Vagina (tissue), 2 donors: ENCODE data around the gene APRT. TPM values are rescaled to one million over a fixed set of nuclear protein-coding genes. Genes with fewer than 3 reads are reported as not detected.

ENCODE experiments used
- DNase-seq, 2 donors: peaks; one replicate each; pipeline ENCODE4 v3.0.0-alpha.2; 2017; ENCODE audit errors: extremely low spot score in 2 of 2
- H3K27ac ChIP-seq: fragments of 200-600 bp; sonication (generic); one replicate; pipeline ENCODE4 v1.5.1; 2019
- H3K27me3 ChIP-seq: fragments of 200-600 bp; sonication (generic); one replicate; pipeline ENCODE4 v1.5.1; 2019
- H3K36me3 ChIP-seq, 2 donors: fragments of 200-600 bp; sonication (generic); one replicate each; pipeline ENCODE4 v1.5.1; 2017 to 2019
- H3K4me1 ChIP-seq: fragments of 200-600 bp; sonication (generic); one replicate; pipeline ENCODE4 v1.5.1; 2019
- H3K4me3 ChIP-seq, 2 donors: fragments of 200-600 bp; sonication (generic); 1 replicate in 1 of 2; 2 replicates in 1 of 2; pipeline ENCODE4 v1.5.1; 2016 to 2019
- H3K9me3 ChIP-seq: fragments of 200-600 bp; sonication (generic); one replicate; pipeline ENCODE4 v1.5.1; 2019
- CTCF ChIP-seq, 3 experiments: fragments of 450-650 bp in 2 of 3; fragments of 200-600 bp in 1 of 3; sonication (generic) in 1 of 3; IDR thresholded peaks; one replicate each; pipeline ENCODE4 v1.5.1; 2017 to 2019; ENCODE audit warnings: antibody characterized with exemption in 3 of 3, mild to moderate bottlenecking in 2 of 3, moderate library complexity in 2 of 3
- POLR2A ChIP-seq, 2 donors: fragments of 450-650 bp; IDR thresholded peaks; one replicate each; pipeline ENCODE4 v1.6.1; 2017; ENCODE audit warnings: antibody characterized with exemption in 2 of 2, mild to moderate bottlenecking in 2 of 2, moderate library complexity in 2 of 2
- POLR2AphosphoS5 ChIP-seq, 2 donors: sonication (generic); formaldehyde crosslinking; IDR thresholded peaks; one replicate each; pipeline ENCODE4 v1.9.0; 2017; ENCODE audit warnings: antibody characterized with exemption in 2 of 2, mild to moderate bottlenecking in 2 of 2, low read depth in 1 of 2; ENCODE audit not compliant: insufficient read depth in 1 of 2
- intact Hi-C: fragments of 100-400 bp; cut with DNase I; formaldehyde crosslinking; loops from one replicate; pipeline ENCODE4 v1.15.1; 2023
- total RNA-seq: library from RNA; depleted of rRNA; stranded (reverse); fragments of >200 nt; gene quantifications from one replicate; pipeline ENCODE4 v1.2.3, GENCODE V29; 2016

The APRT gene
- total RNA-seq, 1 donor from 2014 or later, result 134 TPM

- intact Hi-C loops, result no loop called here
Measured at GRCh38 chr16:88810166-88810911, 1.4 kb downstream of the APRT start.

GRCh38 chr16:88809676-88810165 is 2.0 kb downstream of the APRT start:
- Histone ChIP-seq H3K27ac (peak overlapping the region; percentile 94), H3K4me1 (peaks cover 43% of the 10 kb centered on the region)
- intact Hi-C loops, result no loop called here

More at GRCh38 chr16:88810166-88810911, 1.4 kb downstream of the APRT start:
- Histone ChIP-seq H3K27me3 (no peaks in the 10 kb centered on the region), H3K36me3 (peaks cover 0 to 12% of the 10 kb centered on the region in 2 donors), H3K4me3 (peak overlapping the region; percentile 93 to 94), H3K27ac (peak overlapping the region; percentile 94), H3K9me3 (no peaks in the 10 kb centered on the region), H3K4me1 (peaks cover 39% of the 10 kb centered on the region)
- TF ChIP-seq POLR2A (IDR thresholded peaks at IDR 0.05) (no peak), POLR2AphosphoS5 (IDR thresholded peaks at IDR 0.05; ENCODE audit: insufficient read depth in 1 of 2, low read depth in 1 of 2) (no peak)
- no peak for DNase-seq

GRCh38 chr16:88809068-88809675 is 2.6 kb downstream of the APRT start:
- TF ChIP-seq POLR2AphosphoS5 (IDR thresholded peaks at IDR 0.05; ENCODE audit: insufficient read depth in 1 of 2, low read depth in 1 of 2) (no peak), POLR2A (IDR thresholded peaks at IDR 0.05) (no peak), CTCF (IDR thresholded peaks at IDR 0.05) (no peak)
- Histone ChIP-seq H3K4me1 (peaks cover 48% of the 10 kb centered on the region), H3K27me3 (no peaks in the 10 kb centered on the region), H3K9me3 (no peaks in the 10 kb centered on the region), H3K36me3 (peaks cover 0 to 12% of the 10 kb centered on the region in 2 donors), H3K27ac (no peak overlapping the region), H3K4me3 (no peak overlapping the region)
- intact Hi-C loops, result no loop called here
- DNase-seq, result no peak

More at GRCh38 chr16:88809676-88810165, 2.0 kb downstream of the APRT start:
- Histone ChIP-seq H3K36me3 (peaks cover 0 to 12% of the 10 kb centered on the region in 2 donors), H3K4me3 (peak overlapping the region in 1 of 2 donors; percentile 94), H3K9me3 (no peaks in the 10 kb centered on the region), H3K27me3 (no peaks in the 10 kb centered on the region)
- TF ChIP-seq POLR2A (IDR thresholded peaks at IDR 0.05), result no peak
- no peak for TF ChIP-seq POLR2AphosphoS5 (IDR thresholded peaks at IDR 0.05; ENCODE audit: insufficient read depth in 1 of 2, low read depth in 1 of 2)
- TF ChIP-seq CTCF (IDR thresholded peaks at IDR 0.05), result no peak
- no peak for DNase-seq

- intact Hi-C loops, result no loop called here
- H3K36me3 ChIP-seq, result peaks cover 0 to 12% of the 10 kb centered on the region in 2 donors
- no peak overlapping the region for H3K27ac ChIP-seq
- no peak for TF ChIP-seq CTCF (IDR thresholded peaks at IDR 0.05)
- no peaks in the 10 kb centered on the region for H3K27me3 ChIP-seq
- no peaks in the 10 kb centered on the region for H3K9me3 ChIP-seq
- H3K4me1 ChIP-seq, result peaks cover 46% of the 10 kb centered on the region
- H3K4me3 ChIP-seq, result no peak overlapping the region
- no peak for DNase-seq
Measured at GRCh38 chr16:88807626-88808453, 3.9 kb downstream of the APRT start.

GRCh38 chr16:88807142-88807625 is 4.5 kb downstream of the APRT start:
- Histone ChIP-seq H3K27me3 (no peaks in the 10 kb centered on the region), H3K4me1 (peaks cover 44% of the 10 kb centered on the region), H3K27ac (no peak overlapping the region), H3K36me3 (peaks cover 0 to 12% of the 10 kb centered on the region in 2 donors), H3K4me3 (no peak overlapping the region), H3K9me3 (no peaks in the 10 kb centered on the region)
- intact Hi-C loops, result no loop called here
- DNase-seq, result no peak
- no peak for TF ChIP-seq POLR2AphosphoS5 (IDR thresholded peaks at IDR 0.05; ENCODE audit: insufficient read depth in 1 of 2, low read depth in 1 of 2)
- TF ChIP-seq CTCF (IDR thresholded peaks at IDR 0.05), result no peak
- TF ChIP-seq POLR2A (IDR thresholded peaks at IDR 0.05), result no peak
